HepG2 (cell line): ENCODE measurements around the gene ZPR1. TPM values are rescaled to one million over a fixed set of nuclear protein-coding genes. Genes with fewer than 3 reads are reported as not detected.

Experiments used
- ATRX ChIP-seq: sonication (generic); formaldehyde crosslinking; IDR thresholded peaks from 2 replicates; pipeline ENCODE4 v1.4.0; 2020; ENCODE audit warnings: missing genetic modification reagents, borderline replicate concordance
- BRCA1 ChIP-seq: sonication (generic); formaldehyde crosslinking; IDR thresholded peaks from 2 replicates; pipeline ENCODE4 v1.4.0; 2020; ENCODE audit warnings: missing genetic modification reagents
- CREM ChIP-seq, 2 experiments: sonication (generic) in 1 of 2; formaldehyde crosslinking in 1 of 2; IDR thresholded peaks; 2 replicates each; pipeline versions ENCODE4 v1.4.0 to v1.6.1; 2016 to 2020; ENCODE audit warnings: antibody characterized with exemption in 1 of 2, mild to moderate bottlenecking in 1 of 2, missing genetic modification reagents in 1 of 2
- DNMT3B ChIP-seq: conservative IDR thresholded peaks from 2 replicates; pipeline ENCODE4 v1.6.1; 2016; ENCODE audit warnings: missing biosample characterization, control low read depth
- GTF2F1 ChIP-seq: fragments of 150-350 bp; IDR thresholded peaks from 2 replicates; pipeline ENCODE4 v1.6.1; 2014; ENCODE audit warnings: low read length
- JARID2 ChIP-seq: sonication (generic); formaldehyde crosslinking; IDR thresholded peaks from 2 replicates; pipeline ENCODE4 v1.8.1; 2023; ENCODE audit warnings: missing genetic modification reagents, inconsistent platforms; ENCODE audit not compliant: insufficient replicate concordance
- KDM3A ChIP-seq: IDR thresholded peaks from 2 replicates; pipeline ENCODE4 v1.6.1; 2018; ENCODE audit warnings: low read depth, missing compliant biosample characterization
- KLF9 ChIP-seq: IDR thresholded peaks from 2 replicates; pipeline ENCODE4 v1.6.1; 2016; ENCODE audit warnings: low read depth
- MEF2D ChIP-seq: sonication (generic); formaldehyde crosslinking; IDR thresholded peaks from 2 replicates; pipeline ENCODE4 v1.5.1; 2020; ENCODE audit warnings: mild to moderate bottlenecking, missing genetic modification reagents
- MTA3 ChIP-seq: sonication (generic); formaldehyde crosslinking; IDR thresholded peaks from 2 replicates; pipeline ENCODE4 v1.4.0; 2020; ENCODE audit warnings: missing genetic modification reagents
- MYNN ChIP-seq: sonication (generic); formaldehyde crosslinking; IDR thresholded peaks from 2 replicates; pipeline ENCODE4 v1.4.0; 2020; ENCODE audit warnings: mild to moderate bottlenecking, low read depth, missing genetic modification reagents
- PCBP1 ChIP-seq: fragments of 200-400 bp; formaldehyde crosslinking; IDR thresholded peaks from 2 replicates; pipeline ENCODE4 v1.6.1; 2017; ENCODE audit warnings: mild to moderate bottlenecking, low read depth, low read length, borderline replicate concordance
- RBAK ChIP-seq: sonication (generic); formaldehyde crosslinking; IDR thresholded peaks from 2 replicates; pipeline ENCODE4 v1.5.1; 2020; ENCODE audit warnings: mild to moderate bottlenecking, missing genetic modification reagents
- ZFAT ChIP-seq: sonication (generic); formaldehyde crosslinking; conservative IDR thresholded peaks from 2 replicates; pipeline ENCODE4 v1.8.1; 2023; ENCODE audit warnings: missing genetic modification reagents, inconsistent platforms
- ZFYVE20 ChIP-seq: sonication (generic); formaldehyde crosslinking; IDR thresholded peaks from 2 replicates; pipeline ENCODE4 v1.8.0; 2023; ENCODE audit warnings: low read depth, mild to moderate bottlenecking, moderate library complexity, missing genetic modification reagents, borderline replicate concordance
- ZNF430 ChIP-seq: sonication (generic); formaldehyde crosslinking; IDR thresholded peaks from 2 replicates; pipeline ENCODE4 v1.9.0; 2021; ENCODE audit warnings: mild to moderate bottlenecking, missing genetic modification reagents
- ZNF558 ChIP-seq: sonication (generic); formaldehyde crosslinking; IDR thresholded peaks from 2 replicates; pipeline ENCODE4 v1.9.0; 2022; ENCODE audit warnings: mild to moderate bottlenecking, missing genetic modification reagents, borderline replicate concordance
- ZNF572 ChIP-seq: sonication (generic); formaldehyde crosslinking; IDR thresholded peaks from 2 replicates; pipeline ENCODE4 v1.5.1; 2020; ENCODE audit warnings: mild to moderate bottlenecking, missing genetic modification reagents
- ZNF670 ChIP-seq: sonication (generic); formaldehyde crosslinking; IDR thresholded peaks from 2 replicates; pipeline ENCODE4 v1.8.0; 2022; ENCODE audit warnings: mild to moderate bottlenecking, missing genetic modification reagents, borderline replicate concordance
- ZNF703 ChIP-seq: sonication (generic); formaldehyde crosslinking; IDR thresholded peaks from 2 replicates; pipeline ENCODE4 v1.5.1; 2020; ENCODE audit warnings: missing genetic modification reagents, mild to moderate bottlenecking, moderate library complexity, borderline replicate concordance
- ZSCAN31 ChIP-seq: sonication (generic); formaldehyde crosslinking; IDR thresholded peaks from 2 replicates; pipeline ENCODE4 v1.5.0; 2020; ENCODE audit warnings: low read depth, mild to moderate bottlenecking, missing genetic modification reagents
- polyA plus RNA-seq, 8 experiments: library from polyadenylated mRNA; depleted of rRNA in 3 of 8; stranded (reverse) in 7 of 8; unstranded in 1 of 8; fragments of >200 nt; fragmentation: Illumina TruSeq in 4 of 8; extraction: Trizol in 4 of 8; gene quantifications; 2 replicates each; pipeline versions ENCODE4 v1.2.1 to v1.2.3, GENCODE V29; 2011 to 2016; ENCODE audit warnings: low read depth in 4 of 8, missing spikeins in 1 of 8, mixed read lengths in 1 of 8; ENCODE audit not compliant: insufficient read depth in 1 of 8
- total RNA-seq, 5 experiments: library from RNA; depleted of rRNA; stranded (reverse); fragments of >200 nt; fragmentation: Illumina TruSeq; extraction: Trizol; gene quantifications; 2 replicates each; pipeline ENCODE4 v1.2.3, GENCODE V29; 2016; ENCODE audit warnings: low read depth in 1 of 5
- TF ChIP-seq, protein P1 (sequence below): IDR thresholded peaks from 2 replicates; pipeline ENCODE4 v1.6.1; 2016
- TF ChIP-seq, protein P2 (sequence below): sonication (generic); formaldehyde crosslinking; IDR thresholded peaks from 2 replicates; pipeline ENCODE4 v1.5.1; 2020; ENCODE audit warnings: mild to moderate bottlenecking, moderate library complexity, missing genetic modification reagents
- TF ChIP-seq, protein P3 (sequence below): sonication (generic); formaldehyde crosslinking; conservative IDR thresholded peaks from 2 replicates; pipeline ENCODE4 v1.4.0; 2020; ENCODE audit warnings: missing genetic modification reagents
- TF ChIP-seq, protein P4 (sequence below): IDR thresholded peaks from 2 replicates; pipeline ENCODE4 v1.6.1; 2016; ENCODE audit warnings: missing compliant biosample characterization, missing genetic modification reagents, borderline replicate concordance

ZPR1 gene
- total and polyA plus RNA-seq, 2 of the 13 experiments (the other 11 are each of a cell fraction or from before 2014, with no cell fraction given): 40.0 to 79.3 TPM

DNA sequence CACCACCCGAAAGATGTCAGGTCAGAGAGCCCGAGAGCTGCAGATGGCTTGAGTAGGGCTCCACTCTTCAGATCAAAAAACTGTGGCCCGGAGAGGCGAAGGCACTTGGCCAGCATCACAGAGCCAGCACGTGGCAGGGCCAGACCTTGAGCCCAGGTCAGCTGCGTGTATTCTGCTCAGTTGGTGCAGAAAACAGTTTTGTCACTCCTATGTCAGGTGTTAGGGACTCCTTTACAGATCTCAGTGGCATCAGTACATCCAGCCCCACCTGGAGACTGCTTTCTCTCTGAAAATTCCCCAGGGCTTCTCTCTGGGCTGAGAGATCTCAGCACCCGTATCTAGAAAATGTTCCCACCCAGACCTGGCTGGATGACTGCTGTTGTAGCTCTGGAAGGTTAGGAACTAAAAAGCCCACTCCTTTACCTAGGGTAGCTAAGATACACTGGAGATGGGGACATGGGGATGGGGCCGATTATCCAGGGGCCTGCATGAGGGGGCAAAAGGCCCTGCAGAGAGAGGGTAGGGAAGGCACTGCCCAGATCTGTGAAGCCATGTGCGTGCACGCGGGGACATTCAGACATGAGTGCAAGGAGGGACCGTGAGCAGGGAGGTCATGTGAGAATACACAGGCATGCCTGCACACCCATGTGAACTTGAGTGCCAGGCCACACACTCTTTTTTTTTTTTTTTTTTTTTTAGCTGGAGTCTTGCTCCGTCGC lies 46.2 kb upstream of the ZPR1 start (continued):
- TF ChIP-seq ZSCAN31 (no peak; the same call in none of the 2 replicates), GTF2F1 (no peak), PCBP1 (no peak), MYNN (CRISPR knock-in tag) (no peak), RBAK (CRISPR knock-in tag) (no peak), ZNF430 (0 out of 2 replicates have a peak, but pooled peaks have one; percentile 88), ZNF703 (CRISPR knock-in tag) (0 out of 2 replicates have a peak, but pooled peaks have one; percentile 63), ZNF558 (no peak; the same call in 1 of the 2 replicates), ZNF670 (CRISPR knock-in tag) (no peak; the same call in 1 of the 2 replicates), ATRX (CRISPR knock-in tag) (no peak), ZFYVE20 (peak; percentile 25; the same call in 1 of the 2 replicates), KDM3A (no peak), ZFAT (CRISPR knock-in tag) (no peak), DNMT3B (CRISPR knock-in tag) (no peak), MEF2D (CRISPR knock-in tag) (peak; percentile 63; the same call in 1 of the 2 replicates), MTA3 (no peak), ZNF572 (CRISPR knock-in tag) (no peak), CREM (IDR thresholded peaks at IDR 0.05) (no peak), CREM (CRISPR knock-in tag; IDR thresholded peaks at IDR 0.05) (no peak), KLF9 (CRISPR knock-in tag) (no peak), JARID2 (CRISPR knock-in tag) (no peak), BRCA1 (0 out of 2 replicates have a peak, but pooled peaks have one; percentile 60)
- TF ChIP-seq, protein P1, sequence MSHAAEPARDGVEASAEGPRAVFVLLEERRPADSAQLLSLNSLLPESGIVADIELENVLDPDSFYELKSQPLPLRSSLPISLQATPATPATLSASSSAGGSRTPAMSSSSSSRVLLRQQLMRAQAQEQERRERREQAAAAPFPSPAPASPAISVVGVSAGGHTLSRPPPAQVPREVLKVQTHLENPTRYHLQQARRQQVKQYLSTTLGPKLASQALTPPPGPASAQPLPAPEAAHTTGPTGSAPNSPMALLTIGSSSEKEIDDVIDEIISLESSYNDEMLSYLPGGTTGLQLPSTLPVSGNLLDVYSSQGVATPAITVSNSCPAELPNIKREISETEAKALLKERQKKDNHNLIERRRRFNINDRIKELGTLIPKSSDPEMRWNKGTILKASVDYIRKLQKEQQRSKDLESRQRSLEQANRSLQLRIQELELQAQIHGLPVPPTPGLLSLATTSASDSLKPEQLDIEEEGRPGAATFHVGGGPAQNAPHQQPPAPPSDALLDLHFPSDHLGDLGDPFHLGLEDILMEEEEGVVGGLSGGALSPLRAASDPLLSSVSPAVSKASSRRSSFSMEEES (CRISPR knock-in tag): peak; percentile 87
- TF ChIP-seq, protein P2, sequence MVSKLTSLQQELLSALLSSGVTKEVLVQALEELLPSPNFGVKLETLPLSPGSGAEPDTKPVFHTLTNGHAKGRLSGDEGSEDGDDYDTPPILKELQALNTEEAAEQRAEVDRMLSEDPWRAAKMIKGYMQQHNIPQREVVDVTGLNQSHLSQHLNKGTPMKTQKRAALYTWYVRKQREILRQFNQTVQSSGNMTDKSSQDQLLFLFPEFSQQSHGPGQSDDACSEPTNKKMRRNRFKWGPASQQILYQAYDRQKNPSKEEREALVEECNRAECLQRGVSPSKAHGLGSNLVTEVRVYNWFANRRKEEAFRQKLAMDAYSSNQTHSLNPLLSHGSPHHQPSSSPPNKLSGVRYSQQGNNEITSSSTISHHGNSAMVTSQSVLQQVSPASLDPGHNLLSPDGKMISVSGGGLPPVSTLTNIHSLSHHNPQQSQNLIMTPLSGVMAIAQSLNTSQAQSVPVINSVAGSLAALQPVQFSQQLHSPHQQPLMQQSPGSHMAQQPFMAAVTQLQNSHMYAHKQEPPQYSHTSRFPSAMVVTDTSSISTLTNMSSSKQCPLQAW (CRISPR knock-in tag): peak; percentile 11; the same call in 1 of the 2 replicates
- TF ChIP-seq, protein P3, sequence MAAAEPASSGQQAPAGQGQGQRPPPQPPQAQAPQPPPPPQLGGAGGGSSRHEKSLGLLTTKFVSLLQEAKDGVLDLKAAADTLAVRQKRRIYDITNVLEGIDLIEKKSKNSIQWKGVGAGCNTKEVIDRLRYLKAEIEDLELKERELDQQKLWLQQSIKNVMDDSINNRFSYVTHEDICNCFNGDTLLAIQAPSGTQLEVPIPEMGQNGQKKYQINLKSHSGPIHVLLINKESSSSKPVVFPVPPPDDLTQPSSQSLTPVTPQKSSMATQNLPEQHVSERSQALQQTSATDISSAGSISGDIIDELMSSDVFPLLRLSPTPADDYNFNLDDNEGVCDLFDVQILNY (CRISPR knock-in tag): 0 out of 2 replicates have a peak, but pooled peaks have one; percentile 21
- TF ChIP-seq, protein P4, sequence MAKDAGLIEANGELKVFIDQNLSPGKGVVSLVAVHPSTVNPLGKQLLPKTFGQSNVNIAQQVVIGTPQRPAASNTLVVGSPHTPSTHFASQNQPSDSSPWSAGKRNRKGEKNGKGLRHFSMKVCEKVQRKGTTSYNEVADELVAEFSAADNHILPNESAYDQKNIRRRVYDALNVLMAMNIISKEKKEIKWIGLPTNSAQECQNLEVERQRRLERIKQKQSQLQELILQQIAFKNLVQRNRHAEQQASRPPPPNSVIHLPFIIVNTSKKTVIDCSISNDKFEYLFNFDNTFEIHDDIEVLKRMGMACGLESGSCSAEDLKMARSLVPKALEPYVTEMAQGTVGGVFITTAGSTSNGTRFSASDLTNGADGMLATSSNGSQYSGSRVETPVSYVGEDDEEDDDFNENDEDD: peak; percentile 89; the same call in 1 of the 2 replicates
